Activated T-helper 1 cell treated with anti-CD3 and anti-CD28 coated beads, Interleukin-12 subunit alpha, Interleukin-12 subunit beta, Interleukin-2, Interleukin-4 antibody, amounts not matched to agents 30 ng/mL and 10 ng/mL and 1 ng/mL, durations not matched to agents 14 hours and 24 hours and 36 hours (primary cell): ENCODE measurements around the gene EFNA5. TPM values are rescaled to one million over a fixed set of nuclear protein-coding genes. Genes with fewer than 3 reads are reported as not detected.

ENCODE experiments used
- DNase-seq: peaks from one replicate; pipeline ENCODE4 v3.0.0; 2021; ENCODE audit warnings: low spot score
- H3K27ac Mint-ChIP-seq: one replicate; pipeline ENCODE4 v1.8.0; 2021; ENCODE audit warnings: mild to moderate bottlenecking, mixed read lengths
- H3K27me3 Mint-ChIP-seq: one replicate; pipeline ENCODE4 v1.8.0; 2022; ENCODE audit warnings: mild to moderate bottlenecking, moderate library complexity, mixed read lengths; ENCODE audit not compliant: insufficient read depth
- H3K36me3 Mint-ChIP-seq: one replicate; pipeline ENCODE4 v1.8.0; 2021; ENCODE audit warnings: low read depth, mixed read lengths
- H3K4me1 Mint-ChIP-seq: one replicate; pipeline ENCODE4 v1.8.0; 2021; ENCODE audit warnings: low read depth, mixed read lengths
- H3K4me3 Mint-ChIP-seq: one replicate; pipeline ENCODE4 v1.8.0; 2021; ENCODE audit warnings: mild to moderate bottlenecking, moderate library complexity, mixed read lengths
- H3K9me3 Mint-ChIP-seq: one replicate; pipeline ENCODE4 v1.8.0; 2021; ENCODE audit warnings: mixed read lengths
- intact Hi-C: fragments of 100-400 bp; cut with micrococcal nuclease; formaldehyde crosslinking; loops from one replicate; pipeline ENCODE4 v1.15.1; 2024
- total RNA-seq: library from RNA; stranded (reverse); gene quantifications from 2 replicates; pipeline ENCODE4 v1.2.3, GENCODE V29; 2022

The EFNA5 gene
- total RNA-seq, 1 donor from 2014 or later: not detected

DNA sequence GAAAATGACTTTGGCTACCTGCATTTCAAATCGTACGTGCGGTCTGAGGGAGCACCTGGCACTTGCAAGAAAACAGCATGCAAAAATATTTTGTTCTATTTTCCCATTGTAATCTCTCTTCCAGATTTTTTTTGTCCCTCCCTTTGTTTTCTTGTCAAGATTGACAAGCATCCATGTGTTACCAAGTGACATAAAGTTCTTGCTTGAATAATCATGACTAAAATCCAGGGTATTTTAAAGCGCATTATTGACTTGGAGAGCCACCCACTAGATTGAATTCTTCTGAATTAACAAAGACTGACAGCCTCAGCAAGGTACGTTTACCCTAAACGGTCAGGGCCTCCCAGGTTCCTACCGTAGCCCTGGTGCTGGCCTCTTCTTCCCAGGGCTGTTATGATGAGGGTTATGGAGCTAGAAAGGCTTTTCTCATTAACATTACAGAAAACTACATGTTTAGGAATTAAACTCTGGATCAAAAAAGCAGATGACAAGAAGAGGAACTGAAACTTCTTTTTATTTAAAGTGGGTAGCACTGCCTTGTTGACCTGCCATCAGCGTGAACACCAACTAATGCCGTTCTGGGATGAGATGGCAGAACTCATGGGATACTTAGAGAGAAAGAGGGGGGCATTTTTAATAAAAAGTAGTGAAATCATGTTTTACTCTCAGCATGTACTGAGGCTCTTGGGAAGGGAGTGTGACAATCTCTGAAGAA, 297.0 kb downstream of the EFNA5 start:
- H3K4me3 Mint-ChIP-seq: no peak overlapping the region
- peaks cover 6% of the 10 kb centered on the region for H3K27me3 Mint-ChIP-seq
- no peaks in the 10 kb centered on the region for H3K9me3 Mint-ChIP-seq
- intact Hi-C loops: no loop called here
- no peak for DNase-seq
- no peaks in the 10 kb centered on the region for H3K4me1 Mint-ChIP-seq
- no peak overlapping the region for H3K27ac Mint-ChIP-seq
- H3K36me3 Mint-ChIP-seq: no peaks in the 10 kb centered on the region

DNA sequence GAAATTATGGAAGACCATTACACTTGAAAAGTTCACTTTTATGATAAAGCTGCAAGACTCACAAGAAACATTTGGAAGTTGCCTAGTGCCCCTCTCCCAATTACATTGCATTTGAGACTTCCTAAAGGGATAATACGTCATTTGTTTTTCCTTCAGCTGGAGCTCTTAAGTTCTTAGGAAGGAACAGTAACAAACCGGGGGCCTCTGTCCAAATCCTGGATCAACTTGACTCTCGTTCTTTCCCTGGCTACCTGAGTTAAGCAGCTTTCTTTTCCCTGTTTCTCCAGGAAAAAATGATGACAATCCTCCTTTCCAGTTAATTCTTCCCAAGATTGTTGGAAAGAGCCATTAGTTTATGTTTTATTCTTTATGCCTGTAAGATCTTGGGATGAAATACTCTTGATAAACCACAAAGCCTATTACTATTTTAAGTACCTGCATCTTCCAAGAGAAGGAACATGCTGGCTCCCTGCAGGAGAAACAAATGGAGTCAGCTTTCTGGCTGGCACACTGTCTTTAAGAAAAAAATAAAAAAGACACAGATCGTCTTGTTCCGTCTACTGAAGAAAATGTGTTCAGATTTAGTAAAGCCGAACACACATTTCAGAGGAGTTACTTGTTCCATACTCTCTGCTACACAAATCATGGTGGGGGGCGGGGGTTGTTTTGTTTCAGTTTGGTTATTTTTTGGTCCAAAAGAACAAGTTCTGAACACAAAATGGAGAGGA, 297.9 kb downstream of the EFNA5 start:
- Mint-ChIP-seq H3K27me3 (peaks cover 6% of the 10 kb centered on the region), H3K36me3 (no peaks in the 10 kb centered on the region), H3K4me1 (no peaks in the 10 kb centered on the region), H3K4me3 (no peak overlapping the region), H3K27ac (no peak overlapping the region), H3K9me3 (no peaks in the 10 kb centered on the region)
- no peak for DNase-seq
- intact Hi-C loops: no loop called here

DNA sequence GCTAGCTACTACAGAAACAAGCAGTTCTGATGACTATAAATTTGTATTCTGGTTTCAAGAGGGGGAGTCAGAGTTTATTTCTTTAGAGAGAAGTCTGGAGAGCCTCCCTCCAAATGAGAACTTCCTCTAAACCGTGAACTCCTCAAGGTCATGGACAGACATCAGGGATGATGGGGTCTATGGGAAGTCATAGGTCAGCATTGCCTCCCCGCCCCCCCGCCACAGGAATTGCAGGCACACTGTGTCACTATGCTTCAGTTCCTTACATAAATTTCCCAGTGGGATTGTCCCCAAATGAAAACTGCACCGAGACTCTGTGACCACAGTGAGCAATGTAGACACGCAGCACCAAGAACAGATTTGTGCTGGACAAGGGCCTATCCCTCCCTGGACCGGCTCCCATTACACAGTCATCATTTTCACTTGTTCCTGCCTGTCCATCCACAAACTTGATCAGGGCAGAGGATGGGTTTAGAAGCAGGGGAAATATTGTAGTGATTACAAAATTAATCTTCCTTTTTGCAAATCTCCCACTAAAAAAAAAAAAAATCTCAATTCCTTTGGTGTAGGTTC, 300.3 kb downstream of the EFNA5 start:
- no peaks in the 10 kb centered on the region for H3K4me1 Mint-ChIP-seq
- H3K9me3 Mint-ChIP-seq: no peaks in the 10 kb centered on the region
- no peak overlapping the region for H3K4me3 Mint-ChIP-seq
- no peak for DNase-seq
- no peaks in the 10 kb centered on the region for H3K36me3 Mint-ChIP-seq
- H3K27me3 Mint-ChIP-seq: peaks cover 4% of the 10 kb centered on the region
- H3K27ac Mint-ChIP-seq: no peak overlapping the region
- intact Hi-C loops: no loop called here

DNA sequence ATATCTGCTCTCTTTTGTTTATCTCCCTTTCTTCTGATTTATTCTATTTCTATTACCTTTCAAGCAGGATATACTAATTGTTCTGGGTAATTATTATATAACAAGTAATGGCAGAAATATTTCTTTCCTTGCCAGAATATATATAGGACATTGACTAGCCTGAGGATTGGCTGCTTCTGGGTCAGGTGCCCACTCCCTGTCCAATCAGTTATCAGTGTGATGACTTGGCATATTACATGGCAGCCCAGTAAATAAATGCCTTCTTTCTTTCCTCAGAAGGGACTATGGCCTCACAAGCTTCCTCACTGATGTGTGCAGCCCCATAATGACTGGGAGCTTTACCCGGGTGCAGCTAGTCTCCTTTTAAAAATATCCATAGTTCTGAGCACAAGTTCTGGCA, 301.1 kb downstream of the EFNA5 start:
- H3K4me3 Mint-ChIP-seq: no peak overlapping the region
- intact Hi-C loops: no loop called here
- no peaks in the 10 kb centered on the region for H3K36me3 Mint-ChIP-seq
- peaks cover 4% of the 10 kb centered on the region for H3K27me3 Mint-ChIP-seq
- H3K4me1 Mint-ChIP-seq: no peaks in the 10 kb centered on the region
- no peaks in the 10 kb centered on the region for H3K9me3 Mint-ChIP-seq
- no peak overlapping the region for H3K27ac Mint-ChIP-seq
- no peak for DNase-seq

DNA sequence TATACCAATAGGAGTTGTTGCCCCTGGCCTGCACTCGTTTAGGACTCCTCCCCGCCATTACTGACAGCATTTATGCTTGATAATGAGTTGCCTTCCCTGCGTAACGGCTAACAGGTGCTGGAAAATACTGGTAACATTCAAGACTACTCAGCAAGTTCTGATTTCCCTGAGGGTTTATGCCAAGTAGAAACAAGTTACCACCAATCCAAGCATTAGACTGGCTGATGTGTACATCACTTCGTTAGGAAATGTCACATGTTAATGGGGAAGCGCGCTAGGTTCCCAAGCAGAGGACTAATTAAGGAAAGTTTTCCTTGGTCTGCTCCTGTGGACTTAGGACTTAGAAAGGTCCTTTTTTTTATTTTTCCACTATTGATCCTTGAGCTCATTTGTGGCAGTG, 302.1 kb downstream of the EFNA5 start:
- Mint-ChIP-seq H3K27ac (no peak overlapping the region), H3K4me3 (no peak overlapping the region), H3K36me3 (no peaks in the 10 kb centered on the region), H3K4me1 (no peaks in the 10 kb centered on the region), H3K27me3 (peaks cover 1% of the 10 kb centered on the region), H3K9me3 (no peaks in the 10 kb centered on the region)
- DNase-seq: no peak
- intact Hi-C loops: no loop called here

DNA sequence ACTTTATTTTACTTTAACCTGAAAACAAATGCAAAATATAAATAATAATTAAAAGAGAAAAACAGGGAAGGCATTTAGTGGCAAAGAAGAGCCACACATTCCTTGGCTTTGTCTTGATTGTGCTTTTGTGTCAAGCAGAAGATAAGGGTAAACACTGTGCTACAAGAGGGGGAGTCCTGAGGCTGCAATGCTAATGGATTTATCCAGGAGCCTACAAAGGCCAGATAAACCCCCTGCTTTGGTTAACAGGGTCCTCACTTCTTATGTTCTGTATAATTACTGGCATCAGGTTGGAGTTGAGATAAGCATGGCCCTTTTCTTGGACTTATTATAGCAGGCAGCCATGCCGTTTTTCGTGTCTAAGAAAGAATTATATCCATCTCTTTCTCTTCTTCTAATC, 302.8 kb downstream of the EFNA5 start:
- H3K4me3 Mint-ChIP-seq: no peak overlapping the region
- no peaks in the 10 kb centered on the region for H3K4me1 Mint-ChIP-seq
- H3K36me3 Mint-ChIP-seq: no peaks in the 10 kb centered on the region
- no peaks in the 10 kb centered on the region for H3K9me3 Mint-ChIP-seq
- H3K27ac Mint-ChIP-seq: no peak overlapping the region
- intact Hi-C loops: no loop called here
- no peaks in the 10 kb centered on the region for H3K27me3 Mint-ChIP-seq
- no peak for DNase-seq

DNA sequence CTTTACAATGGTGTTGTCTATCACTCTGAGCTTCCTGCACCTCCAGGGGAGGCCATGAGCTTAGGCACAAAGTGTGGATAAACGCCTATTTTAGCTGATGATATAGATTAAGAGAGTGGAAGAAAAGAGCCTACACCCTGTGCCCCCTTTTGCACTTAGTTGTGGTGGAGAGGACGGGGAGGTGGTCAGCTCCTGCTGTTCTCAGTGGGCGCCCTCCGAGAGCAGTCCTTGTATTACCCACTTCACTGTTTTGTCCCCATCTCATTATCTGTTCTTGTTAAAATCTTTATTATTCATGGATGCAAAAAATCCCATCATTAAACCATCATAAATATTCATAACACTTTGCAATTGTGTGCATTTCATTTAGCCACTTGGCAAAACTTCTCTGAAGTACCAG, 303.3 kb downstream of the EFNA5 start:
- Mint-ChIP-seq H3K4me3 (no peak overlapping the region), H3K9me3 (no peaks in the 10 kb centered on the region), H3K27me3 (no peaks in the 10 kb centered on the region), H3K27ac (no peak overlapping the region), H3K36me3 (no peaks in the 10 kb centered on the region), H3K4me1 (no peaks in the 10 kb centered on the region)
- DNase-seq: no peak
- intact Hi-C loops: no loop called here

DNA sequence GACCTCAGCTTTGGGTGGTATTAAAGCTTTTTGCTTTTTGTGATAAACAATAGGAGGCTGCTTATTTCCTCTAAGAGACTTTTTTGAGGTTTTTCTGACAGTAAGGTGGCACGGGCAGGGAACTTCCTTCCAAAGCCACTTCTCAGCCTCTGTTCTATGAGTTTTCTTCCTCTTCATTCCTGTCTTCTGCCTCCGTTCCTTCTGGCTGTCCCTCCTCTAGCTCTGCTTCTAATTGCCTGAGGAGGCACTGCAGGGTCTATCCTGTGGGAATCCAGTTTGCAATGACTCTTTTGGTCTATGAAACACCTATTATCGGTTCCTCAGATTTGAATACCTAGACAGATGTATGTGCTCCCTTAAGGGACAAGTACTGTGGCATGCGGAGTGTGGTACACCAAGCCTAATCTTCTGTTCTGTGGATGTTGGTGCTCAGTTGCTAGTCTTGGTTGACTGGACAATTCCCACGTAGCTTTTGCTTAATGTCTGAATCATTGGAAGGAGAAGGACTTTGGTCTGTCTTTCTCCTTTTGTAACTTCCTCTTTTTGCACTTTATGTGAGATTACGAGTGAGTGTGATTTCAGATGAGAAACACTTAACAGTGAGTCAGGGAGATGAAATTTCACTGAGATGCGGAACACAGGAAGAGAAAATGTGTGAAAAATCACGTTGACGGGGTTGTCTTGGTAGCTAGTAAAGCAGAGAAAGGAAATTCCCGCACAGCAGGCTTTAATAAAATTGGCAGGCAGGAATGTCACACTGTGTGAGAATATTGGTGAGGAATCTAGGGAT, 305.2 kb downstream of the EFNA5 start:
- no peak overlapping the region for H3K4me3 Mint-ChIP-seq
- intact Hi-C loops: no loop called here
- H3K4me1 Mint-ChIP-seq: no peaks in the 10 kb centered on the region
- no peaks in the 10 kb centered on the region for H3K27me3 Mint-ChIP-seq
- no peak overlapping the region for H3K27ac Mint-ChIP-seq
- no peaks in the 10 kb centered on the region for H3K36me3 Mint-ChIP-seq
- H3K9me3 Mint-ChIP-seq: no peaks in the 10 kb centered on the region
- DNase-seq: no peak

DNA sequence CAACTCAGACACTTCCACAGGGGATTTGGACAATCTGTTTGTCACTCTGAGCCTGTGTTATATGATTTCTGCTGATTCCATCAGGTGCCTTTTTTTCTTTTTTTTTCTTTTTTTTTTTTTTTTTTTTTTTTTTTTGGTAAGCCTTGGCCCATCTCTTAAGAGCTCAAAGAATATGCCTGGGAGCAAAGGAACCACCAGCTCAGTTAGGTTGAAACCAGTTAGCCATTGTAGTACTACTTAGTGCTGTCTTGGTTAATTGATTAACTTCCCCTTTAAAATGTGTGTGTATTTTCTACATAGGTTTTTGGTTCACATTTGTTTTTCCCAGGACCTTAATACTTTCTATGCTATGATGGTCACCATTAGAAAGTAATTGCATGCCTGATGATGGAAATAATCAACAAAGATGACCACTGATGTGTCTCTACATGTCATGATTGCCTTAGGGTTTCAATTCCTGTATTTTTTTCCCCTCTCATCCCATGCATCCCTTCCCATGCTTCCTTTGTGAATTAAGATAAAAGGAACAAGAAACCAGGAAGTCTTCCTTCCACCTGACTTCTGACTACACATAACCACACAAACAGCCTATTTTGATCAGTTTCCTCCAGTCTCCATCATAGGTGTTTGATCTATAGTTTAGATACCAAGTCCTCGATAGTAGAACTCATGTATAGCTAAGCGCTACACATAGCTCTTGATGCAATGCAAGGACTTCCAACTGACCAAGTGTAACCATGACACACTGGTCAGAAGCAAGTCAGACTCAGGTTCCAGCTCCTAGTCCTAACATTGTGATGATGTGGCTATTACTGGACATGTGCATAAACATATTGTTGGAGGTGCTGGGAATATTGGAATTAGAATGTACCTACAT, 306.1 kb downstream of the EFNA5 start:
- Mint-ChIP-seq H3K36me3 (no peaks in the 10 kb centered on the region), H3K27ac (no peak overlapping the region), H3K4me1 (no peaks in the 10 kb centered on the region), H3K9me3 (no peaks in the 10 kb centered on the region), H3K4me3 (no peak overlapping the region), H3K27me3 (no peaks in the 10 kb centered on the region)
- no peak for DNase-seq
- intact Hi-C loops: no loop called here

DNA sequence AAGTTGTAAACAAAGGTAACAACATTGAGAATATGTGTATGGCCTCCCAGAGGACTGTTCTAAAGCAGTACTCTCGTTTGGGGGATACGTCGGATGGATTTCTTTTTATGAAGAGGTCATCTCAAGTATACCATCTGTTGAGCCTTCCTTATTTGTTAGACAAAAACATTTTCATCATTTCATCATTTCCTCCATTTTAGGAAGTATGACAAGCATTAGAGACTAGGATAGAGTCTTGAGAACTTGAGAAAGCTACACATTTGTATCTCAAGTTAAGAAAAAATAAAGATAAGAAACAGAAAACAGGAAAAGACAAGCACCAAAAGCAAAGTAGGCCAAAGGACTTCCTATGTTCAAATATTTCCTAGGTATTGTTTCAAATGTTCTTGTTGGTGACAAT, 307.0 kb downstream of the EFNA5 start:
- H3K4me3 Mint-ChIP-seq: no peak overlapping the region
- no peak for DNase-seq
- H3K27me3 Mint-ChIP-seq: no peaks in the 10 kb centered on the region
- intact Hi-C loops: no loop called here
- no peaks in the 10 kb centered on the region for H3K36me3 Mint-ChIP-seq
- H3K9me3 Mint-ChIP-seq: no peaks in the 10 kb centered on the region
- no peaks in the 10 kb centered on the region for H3K4me1 Mint-ChIP-seq
- no peak overlapping the region for H3K27ac Mint-ChIP-seq

DNA sequence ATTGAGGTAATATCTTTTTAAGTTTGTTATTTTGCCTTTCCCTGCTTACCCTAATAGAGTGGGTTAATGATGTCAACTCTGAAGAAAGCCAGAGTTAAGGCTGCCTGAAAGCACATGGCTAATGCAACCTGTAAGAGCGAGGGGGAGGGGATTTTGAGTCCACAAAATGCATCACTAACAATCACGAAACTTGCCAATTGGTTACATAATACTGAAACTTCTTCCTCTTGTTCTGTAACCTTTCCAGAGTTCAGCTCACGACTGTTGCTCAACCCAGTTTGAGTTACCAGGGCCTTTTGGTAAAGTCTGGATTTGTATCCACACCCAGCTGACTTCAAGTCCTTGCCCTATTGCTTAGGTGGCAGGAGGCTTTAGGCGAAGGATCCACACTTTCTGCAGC, 308.8 kb downstream of the EFNA5 start:
- H3K27ac Mint-ChIP-seq: no peak overlapping the region
- H3K9me3 Mint-ChIP-seq: no peaks in the 10 kb centered on the region
- no peaks in the 10 kb centered on the region for H3K36me3 Mint-ChIP-seq
- H3K4me1 Mint-ChIP-seq: no peaks in the 10 kb centered on the region
- intact Hi-C loops: no loop called here
- H3K4me3 Mint-ChIP-seq: no peak overlapping the region
- H3K27me3 Mint-ChIP-seq: no peaks in the 10 kb centered on the region
- no peak for DNase-seq

DNA sequence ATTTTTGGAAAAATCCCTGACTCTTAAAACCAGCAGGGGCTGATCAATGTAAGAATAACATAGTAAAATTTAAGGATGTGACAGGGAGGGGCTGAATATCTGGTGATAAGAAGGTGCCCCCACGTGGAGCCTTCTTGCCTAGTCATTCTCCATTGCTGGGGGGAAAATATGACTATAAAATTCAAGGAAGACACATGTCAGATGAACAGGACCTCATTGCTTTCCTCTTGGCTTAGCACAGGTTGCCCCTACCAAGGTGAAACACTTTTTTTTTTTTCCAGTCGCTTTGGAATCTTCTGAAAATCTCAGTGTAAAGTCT, 310.9 kb downstream of the EFNA5 start:
- Mint-ChIP-seq H3K27me3 (no peaks in the 10 kb centered on the region), H3K9me3 (no peaks in the 10 kb centered on the region), H3K27ac (no peak overlapping the region), H3K4me1 (no peaks in the 10 kb centered on the region), H3K4me3 (no peak overlapping the region), H3K36me3 (no peaks in the 10 kb centered on the region)
- no peak for DNase-seq
- intact Hi-C loops: no loop called here
